Subcutaneous abdominal adipose tissue (tissue), 5 donors: Measurements from ENCODE around the gene SLC13A1.

Source experiments
- H3K27ac ChIP-seq: one replicate; pipeline ENCODE4 v1.7.0; 2013; ENCODE audit warnings: low read depth, mild to moderate bottlenecking, inconsistent platforms, low read length, moderate library complexity
- H3K27me3 ChIP-seq, 5 donors: one replicate each; pipeline ENCODE4 v1.7.0; 2013; ENCODE audit warnings: low read length in 5 of 5, inconsistent platforms in 1 of 5; ENCODE audit not compliant: control insufficient read depth in 5 of 5, insufficient read depth in 4 of 5
- H3K36me3 ChIP-seq, 5 donors: one replicate each; pipeline ENCODE4 v1.7.0; 2013; ENCODE audit warnings: low read length in 5 of 5; ENCODE audit not compliant: control insufficient read depth in 5 of 5, insufficient read depth in 5 of 5
- H3K4me1 ChIP-seq, 5 donors: one replicate each; pipeline ENCODE4 v1.7.0; 2013; ENCODE audit warnings: low read length in 5 of 5, mild to moderate bottlenecking in 3 of 5, moderate library complexity in 1 of 5; ENCODE audit not compliant: control insufficient read depth in 5 of 5, insufficient read depth in 5 of 5
- H3K4me3 ChIP-seq, 5 donors: one replicate each; pipeline ENCODE4 v1.7.0; 2013; ENCODE audit warnings: low read length in 5 of 5, low read depth in 1 of 5
- H3K9ac ChIP-seq, 5 donors: one replicate each; pipeline ENCODE4 v1.7.0; 2013; ENCODE audit warnings: low read length in 5 of 5, mild to moderate bottlenecking in 4 of 5, moderate library complexity in 3 of 5
- H3K9me3 ChIP-seq, 5 donors: one replicate each; pipeline ENCODE4 v1.7.0; 2013; ENCODE audit warnings: low read length in 5 of 5; ENCODE audit not compliant: control insufficient read depth in 5 of 5
- donor health status: healthy.
- donor health status: healthy.
- donor health status: healthy.
- donor health status: healthy.
- donor health status: healthy.

Gene SLC13A1

DNA sequence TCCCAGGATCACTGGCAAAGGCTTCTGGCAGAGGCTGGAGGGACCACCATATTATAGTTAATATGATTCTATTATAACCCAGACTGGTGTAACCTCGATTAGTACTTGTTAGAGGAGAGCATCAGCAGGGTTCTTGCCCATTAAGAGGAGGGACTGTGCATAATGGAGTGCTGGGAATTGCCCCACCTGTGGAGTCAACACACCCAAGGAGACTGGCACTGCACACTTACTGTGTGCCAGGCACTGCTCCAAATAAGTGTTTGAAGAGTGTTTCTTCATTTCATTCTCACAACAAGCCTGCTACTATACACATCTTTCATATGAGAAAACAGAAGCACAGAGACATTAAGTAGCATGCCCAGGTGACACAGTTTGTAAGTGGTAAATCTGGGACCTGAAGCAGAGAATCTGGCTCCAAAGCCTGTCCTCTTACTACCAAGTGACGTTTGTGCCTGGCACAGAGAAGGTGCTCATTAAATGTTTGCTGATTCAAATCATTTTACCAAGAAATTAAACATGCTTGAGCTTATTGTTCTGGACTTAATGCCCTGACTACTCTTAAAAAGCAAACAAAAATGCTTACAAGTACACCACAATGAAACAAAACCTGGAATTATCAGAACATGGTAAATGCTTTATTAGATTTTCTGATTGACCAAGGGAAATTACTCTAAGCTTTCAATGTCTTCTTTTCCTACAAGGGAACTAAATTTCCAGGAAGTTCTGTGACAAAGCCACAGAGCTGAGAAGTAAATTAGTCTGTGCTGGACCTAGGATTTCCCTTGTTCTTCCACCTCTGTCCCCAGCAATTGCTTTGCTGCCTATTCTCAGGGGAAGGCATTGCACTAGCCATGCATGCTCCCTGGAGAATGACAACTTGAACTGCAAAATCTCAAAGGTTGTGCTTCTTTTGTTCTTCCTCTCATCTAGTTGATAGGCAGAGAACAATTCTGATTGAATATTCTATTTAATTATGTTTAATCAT, 809 bp downstream of the SLC13A1 start:
- H3K27me3 ChIP-seq = no peaks in the 10 kb centered on the region
- no peak overlapping the region for H3K4me3 ChIP-seq
- no peak overlapping the region for H3K9ac ChIP-seq
- H3K9me3 ChIP-seq = no peaks in the 10 kb centered on the region
- H3K36me3 ChIP-seq = no peaks in the 10 kb centered on the region
- H3K27ac ChIP-seq = no peak overlapping the region
- no peaks in the 10 kb centered on the region for H3K4me1 ChIP-seq

DNA sequence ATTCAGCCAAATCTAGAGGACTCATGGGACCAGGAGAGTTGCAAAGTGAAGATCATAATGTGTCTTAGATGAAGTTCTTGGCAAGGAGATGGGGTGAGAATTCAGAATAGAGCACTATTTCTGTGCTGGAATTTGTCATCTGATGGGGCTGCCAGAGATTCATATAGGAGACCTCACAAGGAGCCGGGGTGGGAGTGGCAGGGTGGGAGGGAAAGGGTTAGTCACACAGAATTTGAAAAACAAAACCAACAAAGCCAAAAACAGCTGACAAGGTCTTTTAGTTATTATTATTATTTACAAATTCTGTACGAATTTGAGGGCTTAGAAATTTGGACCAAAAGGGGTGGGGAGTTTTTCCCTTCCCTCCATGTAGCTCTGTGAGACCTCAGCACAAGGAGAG, 1.7 kb downstream of the SLC13A1 start:
- Histone ChIP-seq H3K4me1 (no peaks in the 10 kb centered on the region), H3K27me3 (no peaks in the 10 kb centered on the region), H3K9ac (no peak overlapping the region), H3K27ac (no peak overlapping the region), H3K4me3 (no peak overlapping the region), H3K9me3 (no peaks in the 10 kb centered on the region), H3K36me3 (no peaks in the 10 kb centered on the region)

DNA sequence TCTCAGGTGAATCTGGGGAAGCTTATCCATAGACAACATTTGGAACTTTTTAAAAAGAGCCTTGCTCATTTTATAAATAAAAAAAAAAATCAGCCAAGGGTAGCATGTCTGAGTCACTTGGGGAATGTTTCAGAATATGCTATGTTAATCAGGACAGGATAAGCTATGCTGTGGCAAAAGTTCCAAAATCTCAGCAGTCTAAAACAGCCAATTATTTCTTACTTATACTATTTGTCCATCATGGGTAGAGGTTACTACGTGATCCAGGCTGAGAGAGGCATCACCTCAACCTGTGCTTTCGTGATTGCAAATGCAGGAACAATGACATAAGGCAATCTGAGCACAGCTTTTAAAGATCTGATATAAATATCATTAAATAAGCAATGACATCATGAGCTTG, 6.5 kb downstream of the SLC13A1 start:
- no peaks in the 10 kb centered on the region for H3K9me3 ChIP-seq
- H3K27ac ChIP-seq = no peak overlapping the region
- no peak overlapping the region for H3K9ac ChIP-seq
- H3K4me3 ChIP-seq = no peak overlapping the region
- H3K27me3 ChIP-seq = no peaks in the 10 kb centered on the region
- H3K36me3 ChIP-seq = no peaks in the 10 kb centered on the region
- no peaks in the 10 kb centered on the region for H3K4me1 ChIP-seq

DNA sequence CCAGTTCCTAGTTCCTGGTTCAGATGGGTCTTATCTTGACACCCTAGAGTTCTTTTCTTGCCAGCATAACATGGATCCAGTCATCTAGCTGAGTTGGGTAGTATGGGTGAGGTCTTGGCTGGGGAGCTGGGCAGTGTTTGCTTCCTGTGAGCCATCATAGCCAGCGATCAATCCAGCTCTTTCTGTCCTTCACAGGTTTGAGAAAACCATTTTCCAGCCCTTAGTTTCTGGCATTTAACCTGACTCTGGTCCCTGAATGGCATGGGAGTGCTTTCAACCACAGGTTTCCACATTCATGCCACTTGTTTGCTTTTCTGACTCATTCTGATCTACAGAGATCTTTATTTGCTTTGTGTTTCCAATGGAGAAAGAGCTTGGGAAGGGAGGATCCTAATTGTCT, 8.6 kb downstream of the SLC13A1 start:
- Histone ChIP-seq H3K4me1 (no peaks in the 10 kb centered on the region), H3K36me3 (no peaks in the 10 kb centered on the region), H3K27me3 (no peaks in the 10 kb centered on the region), H3K27ac (no peak overlapping the region), H3K4me3 (no peak overlapping the region), H3K9me3 (no peaks in the 10 kb centered on the region), H3K9ac (no peak overlapping the region)

DNA sequence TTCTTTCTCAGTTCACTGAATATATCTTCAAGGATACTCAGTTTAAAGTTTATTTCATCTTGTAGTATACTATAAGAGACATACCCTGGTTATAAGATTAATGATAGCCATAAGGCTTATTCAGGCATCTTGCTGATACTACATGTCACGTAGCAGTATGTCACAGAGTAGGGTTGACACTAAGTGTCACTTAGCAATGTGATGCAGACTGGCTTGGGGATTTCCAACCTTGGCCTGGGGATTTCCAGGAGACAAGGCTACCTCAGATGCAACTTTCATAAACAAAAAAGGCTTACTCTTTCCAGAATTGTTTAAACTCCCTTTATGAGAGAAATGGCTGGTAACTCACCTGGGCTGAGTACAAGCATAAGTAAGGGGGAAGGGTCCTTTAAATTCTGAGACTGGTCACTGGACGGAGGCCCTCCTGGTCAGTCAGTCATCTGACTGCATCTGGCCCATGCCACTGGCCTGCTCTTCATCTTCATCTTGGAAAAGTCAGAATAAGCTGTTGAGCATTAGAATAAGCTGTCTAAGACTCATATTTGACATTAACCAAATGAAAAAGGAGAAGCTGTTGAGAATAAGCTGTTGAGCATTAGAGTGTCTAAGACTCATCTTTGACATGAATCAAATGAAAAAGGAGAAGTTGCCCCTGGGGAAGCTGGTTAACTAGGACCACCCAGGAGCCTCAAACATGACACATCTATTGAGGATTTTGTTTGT, 9.5 kb downstream of the SLC13A1 start:
- Histone ChIP-seq H3K9ac (no peak overlapping the region), H3K4me3 (no peak overlapping the region), H3K27me3 (no peaks in the 10 kb centered on the region), H3K27ac (no peak overlapping the region), H3K4me1 (no peaks in the 10 kb centered on the region), H3K9me3 (peaks cover 0 to 5% (median 0%) of the 10 kb centered on the region in 5 donors), H3K36me3 (no peaks in the 10 kb centered on the region)

DNA sequence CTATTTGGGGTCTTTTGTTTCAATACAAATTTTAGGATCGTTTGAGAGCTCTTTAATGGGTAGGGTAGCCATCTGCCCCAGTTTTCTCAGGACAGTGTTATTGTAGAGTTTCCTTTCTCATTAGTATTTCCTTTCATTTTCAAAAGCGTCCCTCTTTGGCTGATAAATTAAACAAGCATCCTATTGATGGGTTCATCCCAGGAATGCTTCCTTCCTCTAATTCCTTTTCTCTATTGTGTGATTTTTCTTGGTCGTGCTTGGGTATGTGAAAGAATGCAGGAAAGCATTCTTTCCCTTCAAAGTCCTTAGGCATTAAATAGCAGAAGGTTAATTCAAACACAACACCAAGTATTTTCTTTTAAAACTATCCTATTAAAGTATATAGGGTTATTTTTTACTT, 14.0 kb downstream of the SLC13A1 start:
- Histone ChIP-seq H3K9me3 (peaks cover 0 to 5% (median 0%) of the 10 kb centered on the region in 5 donors), H3K4me3 (no peak overlapping the region), H3K9ac (no peak overlapping the region), H3K36me3 (no peaks in the 10 kb centered on the region), H3K27ac (no peak overlapping the region), H3K4me1 (no peaks in the 10 kb centered on the region), H3K27me3 (no peaks in the 10 kb centered on the region)

DNA sequence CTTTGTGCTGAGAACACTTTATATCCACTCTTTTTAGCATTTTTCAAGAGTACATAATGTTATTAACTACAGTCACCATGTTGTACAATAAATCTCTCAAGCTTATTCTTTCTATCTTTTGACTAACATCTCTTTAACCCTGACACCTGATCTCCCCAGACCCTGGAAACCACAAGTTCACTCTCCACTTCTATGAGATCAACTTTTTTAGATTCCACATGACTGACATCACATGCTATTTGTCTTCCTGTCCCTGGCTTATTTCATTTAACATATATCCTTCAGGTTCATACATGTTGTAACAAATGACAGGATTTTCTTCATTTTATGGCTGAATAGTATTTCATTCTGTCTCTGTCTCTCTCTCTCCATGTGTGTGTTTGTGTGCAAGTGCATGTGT, 15.5 kb downstream of the SLC13A1 start:
- Histone ChIP-seq H3K36me3 (no peaks in the 10 kb centered on the region), H3K4me1 (no peaks in the 10 kb centered on the region), H3K4me3 (no peak overlapping the region), H3K9ac (no peak overlapping the region), H3K27ac (no peak overlapping the region), H3K27me3 (no peaks in the 10 kb centered on the region), H3K9me3 (peaks cover 0 to 5% (median 0%) of the 10 kb centered on the region in 5 donors)

DNA sequence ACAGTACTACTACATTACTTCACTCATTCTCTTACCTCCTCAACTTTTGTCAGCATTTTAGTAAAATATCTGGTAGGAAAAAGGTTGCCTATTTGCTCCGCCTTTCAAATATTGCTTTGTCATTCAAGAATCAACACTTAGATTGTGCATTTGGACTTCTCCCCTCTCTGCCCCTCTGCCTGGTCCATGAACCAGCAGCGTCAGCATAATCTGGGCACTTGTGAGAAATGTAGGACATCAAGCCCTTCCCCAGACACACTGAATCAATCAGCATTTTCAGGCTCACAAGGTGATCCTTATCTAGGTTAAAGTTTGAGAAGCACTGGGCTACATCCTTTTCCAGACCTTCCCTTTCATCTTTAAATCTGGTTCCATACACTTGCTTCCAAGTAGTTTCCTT, 16.3 kb downstream of the SLC13A1 start:
- Histone ChIP-seq H3K4me3 (no peak overlapping the region), H3K27ac (no peak overlapping the region), H3K27me3 (no peaks in the 10 kb centered on the region), H3K36me3 (no peaks in the 10 kb centered on the region), H3K9me3 (peaks cover 0 to 5% (median 0%) of the 10 kb centered on the region in 5 donors), H3K4me1 (no peaks in the 10 kb centered on the region), H3K9ac (no peak overlapping the region)

DNA sequence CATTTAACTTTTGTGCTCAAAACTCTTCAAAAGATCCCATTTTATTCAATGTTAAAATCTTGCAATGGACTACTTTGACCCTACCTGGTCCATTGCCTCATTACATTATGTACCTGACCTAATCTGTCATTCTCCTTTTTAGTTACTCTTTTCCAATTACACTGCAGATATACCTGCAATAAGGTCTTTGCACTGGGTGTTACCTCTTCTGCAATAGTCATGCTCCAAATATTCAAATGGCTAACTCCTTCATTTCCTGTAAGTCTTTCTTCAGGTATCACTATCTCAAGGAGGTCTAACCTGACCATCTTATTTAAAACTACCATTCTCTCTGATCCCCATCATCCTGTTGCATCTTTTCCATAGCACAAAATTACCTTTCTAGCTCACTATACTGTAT, 22.3 kb downstream of the SLC13A1 start:
- H3K36me3 ChIP-seq = no peaks in the 10 kb centered on the region
- no peak overlapping the region for H3K27ac ChIP-seq
- no peak overlapping the region for H3K4me3 ChIP-seq
- no peak overlapping the region for H3K9ac ChIP-seq
- H3K27me3 ChIP-seq = no peaks in the 10 kb centered on the region
- no peaks in the 10 kb centered on the region for H3K4me1 ChIP-seq
- no peaks in the 10 kb centered on the region for H3K9me3 ChIP-seq
